GM21367 (cell line): ENCODE data around the gene NLRC5.
"Not testable (repeated sequence)": the region's sequence is repeated elsewhere in the genome, so short reads cannot be mapped to it uniquely, and the experiment has no call there.

Source experiments
- ATAC-seq: cut with Tn5 transposase; IDR thresholded peaks from one replicate; pipeline ENCODE4 v1.9.1; 2021; ENCODE audit not compliant: unreplicated experiment

Gene NLRC5

GRCh38 chr16:57069053-57069452, 79.7 kb downstream of the NLRC5 start:
- no peak for ATAC-seq

DNA sequence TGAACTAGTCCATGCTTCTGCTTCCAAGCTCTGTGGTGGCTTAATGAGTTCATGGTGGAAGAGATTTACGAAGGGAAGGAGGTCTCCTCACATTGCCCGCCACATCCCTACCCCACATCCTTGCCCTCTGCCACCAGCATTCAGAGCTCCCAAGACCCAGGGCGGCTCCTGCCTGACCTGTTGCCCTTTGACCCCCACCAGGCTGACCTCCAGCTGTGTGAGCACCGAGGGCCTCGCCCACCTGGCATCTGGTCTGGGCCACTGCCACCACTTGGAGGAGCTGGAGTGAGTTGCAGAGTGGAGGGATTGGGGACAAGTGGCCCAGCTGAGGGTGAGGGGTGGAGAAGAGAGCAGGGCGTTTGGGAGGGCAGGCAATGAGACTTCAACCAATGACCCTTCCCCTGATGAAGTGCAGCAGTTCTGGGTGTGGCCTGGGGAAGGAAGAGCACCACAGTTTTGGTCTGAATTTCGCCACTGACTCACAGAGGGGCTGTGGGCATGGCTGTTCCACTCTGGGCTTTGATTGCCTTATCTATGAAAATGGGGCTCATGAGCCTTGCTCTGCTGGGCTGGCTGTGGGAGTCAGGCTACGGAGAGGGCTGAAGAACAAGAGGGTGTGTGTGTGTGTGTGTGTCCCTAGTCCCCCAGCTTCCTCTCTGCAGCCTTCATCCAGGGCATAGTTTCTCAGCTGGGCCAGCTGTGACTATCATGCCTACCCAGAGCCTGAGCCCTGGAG, 80.4 kb downstream of the NLRC5 start:
- no peak for ATAC-seq

- no peak for ATAC-seq
Measured at GRCh38 chr16:57070424-57070823, 81.1 kb downstream of the NLRC5 start.

- not testable (repeated sequence) for ATAC-seq
Measured at GRCh38 chr16:57071081-57071732, 81.8 kb downstream of the NLRC5 start.

- no peak for ATAC-seq
Measured at GRCh38 chr16:57071831-57072582, 82.7 kb downstream of the NLRC5 start.

DNA sequence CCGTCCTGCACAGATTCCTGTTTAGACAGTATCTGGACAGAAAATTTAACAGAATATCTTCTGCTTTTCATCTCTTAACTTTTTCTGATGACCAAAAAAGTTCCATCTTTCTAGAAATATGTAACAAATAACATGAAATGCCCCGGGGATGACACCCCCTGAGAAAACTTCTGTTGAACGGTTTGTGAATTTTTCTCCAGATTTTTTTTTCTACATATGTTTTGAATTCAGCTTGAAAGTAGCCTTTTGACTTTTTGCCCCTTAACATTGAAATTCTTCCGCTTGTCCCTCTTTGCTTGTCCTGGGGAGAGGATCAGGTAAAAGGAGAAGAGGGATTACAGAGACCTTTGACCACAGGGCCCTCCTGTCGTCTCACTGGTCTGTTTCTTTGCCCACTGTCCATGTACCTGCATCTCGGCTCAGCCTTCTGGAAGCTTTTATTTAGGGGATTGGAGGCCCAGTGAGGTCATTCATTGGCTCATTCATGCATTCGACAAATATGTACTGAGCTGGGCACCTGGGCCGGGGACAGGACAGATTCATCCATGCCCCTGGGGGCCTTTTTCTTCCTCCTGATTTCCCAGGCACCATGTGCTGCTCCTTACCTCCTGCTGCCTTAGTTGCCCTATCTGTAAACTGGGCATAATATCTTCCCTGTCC, 83.4 kb downstream of the NLRC5 start:
- no peak for ATAC-seq

DNA sequence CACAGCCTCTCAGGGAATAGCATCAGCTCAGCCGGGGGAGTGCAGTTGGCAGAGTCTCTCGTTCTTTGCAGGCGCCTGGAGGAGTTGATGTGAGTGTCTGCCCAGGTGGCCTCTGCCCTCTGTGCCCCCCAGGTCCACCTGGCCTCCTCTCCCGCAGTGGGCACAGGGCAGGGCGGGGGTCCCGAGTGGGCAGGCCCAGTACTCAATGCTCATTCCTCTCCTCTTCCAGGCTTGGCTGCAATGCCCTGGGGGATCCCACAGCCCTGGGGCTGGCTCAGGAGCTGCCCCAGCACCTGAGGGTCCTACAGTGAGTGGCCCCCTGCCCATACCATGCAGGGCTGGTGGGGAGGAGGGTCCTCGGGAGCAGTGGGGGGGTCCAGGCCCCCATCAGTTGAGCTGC, 88.4 kb downstream of the NLRC5 start:
- ATAC-seq = no peak

DNA sequence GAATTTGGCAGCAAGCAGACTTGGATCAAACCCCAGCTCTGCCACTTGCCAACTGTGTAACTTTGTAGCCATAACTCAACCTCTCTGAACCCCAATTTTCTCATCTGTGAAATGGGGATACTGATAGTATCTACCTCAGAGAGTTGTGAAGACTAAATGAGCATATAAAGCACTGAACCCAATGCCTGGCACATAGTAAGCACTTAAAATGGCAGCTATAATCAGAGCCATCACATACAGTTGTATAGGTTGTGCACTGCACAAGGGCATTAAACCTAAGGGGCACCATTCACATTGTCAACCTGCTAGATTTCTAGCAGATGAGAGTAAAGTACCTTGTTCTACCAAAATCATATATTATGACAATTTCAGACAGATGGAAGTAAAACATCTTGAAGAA, 92.4 kb downstream of the NLRC5 start:
- ATAC-seq = no peak

- ATAC-seq = no peak
Measured at GRCh38 chr16:57082664-57083063, 93.3 kb downstream of the NLRC5 start.

GRCh38 chr16:57083485-57084126, 94.2 kb downstream of the NLRC5 start:
- no peak for ATAC-seq

DNA sequence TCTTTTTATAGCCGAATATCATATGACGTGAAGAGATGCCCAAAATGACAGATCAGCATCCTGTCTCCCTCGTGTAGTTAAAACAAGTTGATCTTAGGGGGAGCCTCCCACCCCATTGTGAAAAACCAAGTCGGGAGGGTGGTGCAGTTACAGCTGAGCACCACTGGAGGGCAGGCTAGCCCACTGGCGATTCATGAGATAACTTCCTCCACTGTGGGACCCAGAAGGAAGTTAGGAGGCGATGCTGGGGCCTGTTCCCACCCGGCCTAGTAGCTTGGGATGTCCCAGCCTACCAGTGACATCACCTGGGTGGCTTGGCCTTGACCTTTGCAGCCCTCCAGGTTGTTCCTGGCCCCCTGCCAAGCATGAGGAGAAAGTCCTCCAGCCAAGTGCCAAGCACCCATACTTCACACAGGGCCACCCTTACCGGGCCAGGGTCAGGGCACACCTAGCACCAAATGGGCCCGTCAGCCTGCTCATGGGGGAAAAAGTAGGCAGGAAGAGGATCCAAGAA, 95.0 kb downstream of the NLRC5 start:
- ATAC-seq = no peak

DNA sequence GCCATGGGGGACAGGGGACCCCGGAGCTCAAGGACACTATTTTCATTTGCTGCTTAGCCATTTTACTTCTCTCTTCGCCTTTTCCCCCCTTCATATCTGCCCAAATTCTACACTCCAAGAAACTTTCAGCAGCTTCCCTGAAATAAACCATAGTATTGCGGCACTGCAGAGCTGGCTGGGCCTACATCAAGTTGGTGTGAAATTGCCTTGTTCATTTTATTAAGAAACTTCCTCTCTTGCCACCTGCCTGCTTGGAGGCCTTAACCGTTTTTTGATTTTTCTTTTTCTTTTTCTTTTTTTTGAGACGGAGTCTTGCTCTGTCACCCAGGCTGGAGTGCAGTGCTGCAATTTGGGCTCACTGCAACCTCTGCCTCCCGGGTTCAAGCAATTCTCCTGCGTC, 95.6 kb downstream of the NLRC5 start:
- ATAC-seq = no peak

GRCh38 chr16:57087003-57087402, 97.6 kb downstream of the NLRC5 start:
- no peak for ATAC-seq

DNA sequence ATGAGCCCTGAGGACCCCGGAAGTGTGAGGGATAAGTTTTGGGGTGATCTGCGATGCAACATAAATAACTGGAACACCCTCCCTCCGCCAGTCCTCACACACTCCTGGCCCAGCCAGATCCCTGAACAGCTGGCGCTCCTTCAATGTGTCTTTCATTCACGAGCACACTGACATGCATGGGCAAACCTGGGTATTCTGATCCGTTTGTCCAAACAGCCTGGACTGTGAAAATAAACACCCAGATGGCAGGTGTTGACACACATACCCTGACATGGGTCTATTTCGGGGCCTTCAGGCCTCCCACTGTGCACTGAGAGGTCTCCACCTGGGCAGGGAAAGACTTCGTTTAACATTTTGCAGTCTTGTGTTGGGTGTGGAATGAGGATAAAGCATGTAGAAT, 100.0 kb downstream of the NLRC5 start:
- ATAC-seq = no peak

DNA sequence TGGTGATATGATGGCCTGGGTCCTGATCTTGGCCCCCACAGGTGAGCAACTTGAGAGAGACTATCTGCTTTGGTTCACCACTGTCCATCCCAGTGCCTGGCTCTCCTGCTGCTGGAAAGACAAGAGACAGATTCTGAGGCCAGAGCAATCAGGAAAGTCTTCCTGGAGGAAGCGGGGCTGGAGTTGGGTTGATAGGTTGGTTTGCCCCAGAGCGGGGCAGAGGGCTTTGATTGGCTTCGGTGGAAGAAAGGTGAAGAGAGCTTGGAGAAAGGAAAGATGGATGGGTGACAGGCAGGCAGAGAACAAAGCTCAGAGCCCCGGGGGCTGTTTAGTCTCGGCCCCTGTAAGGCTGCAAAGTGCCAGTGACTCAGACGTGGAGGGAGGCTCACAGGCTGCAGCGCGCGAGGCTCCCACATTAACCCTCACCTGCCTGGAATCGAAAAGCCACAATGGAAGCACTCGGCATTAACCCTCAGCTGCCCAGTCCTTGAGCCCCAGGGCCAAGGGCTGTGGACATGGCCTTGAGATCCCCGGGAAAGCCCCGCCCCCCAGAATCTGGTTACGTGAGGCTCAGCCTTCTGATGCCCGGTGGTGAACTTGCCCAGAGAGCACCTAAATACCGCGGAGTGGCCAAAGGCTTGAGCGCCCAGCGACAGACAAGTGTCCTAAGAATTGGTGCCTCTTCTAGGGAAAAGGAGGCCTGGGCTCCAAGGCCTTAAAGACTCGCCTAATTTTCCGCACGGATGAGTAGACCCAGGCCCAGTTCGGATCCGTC, 102.0 kb downstream of the NLRC5 start:
- no peak for ATAC-seq

GRCh38 chr16:57091975-57092785, 102.8 kb downstream of the NLRC5 start, which contains the start of gene CPNE2:
Gene CPNE2 (plus strand): TSS chr16:57092583. CDS start chr16:57110743, 18,160 bp downstream.
- ATAC-seq = no peak

DNA sequence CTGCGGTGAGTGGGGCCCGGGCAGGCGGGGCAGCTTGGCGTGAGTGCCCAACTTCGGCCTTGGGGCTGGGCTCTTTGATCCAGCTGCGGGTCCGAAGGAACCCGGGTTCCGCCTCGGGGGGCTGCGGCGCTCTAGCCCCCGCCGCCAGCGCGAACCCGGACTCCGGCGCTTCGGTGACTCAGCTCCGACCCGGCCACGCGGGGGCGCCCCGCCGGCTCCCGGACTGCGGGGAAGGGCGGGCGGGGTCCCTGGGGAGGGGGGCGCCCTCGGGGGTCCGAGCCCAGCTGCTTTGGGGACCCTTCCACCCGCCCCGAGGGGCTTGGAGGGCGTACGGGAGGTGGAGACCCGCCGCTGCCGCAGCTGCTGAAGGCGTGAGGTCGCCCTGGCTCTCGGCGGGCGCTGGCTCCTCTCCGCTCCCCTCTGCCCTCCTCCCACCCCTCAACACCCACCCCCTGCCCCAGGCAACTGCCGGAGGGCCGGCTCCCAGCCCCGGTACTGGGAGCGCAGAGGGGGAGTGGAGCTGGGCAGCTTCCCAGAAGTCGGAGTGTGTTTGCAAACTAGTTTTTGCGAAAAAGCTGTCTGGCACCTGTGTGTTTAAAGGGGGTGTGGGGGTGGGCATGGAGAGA, 103.5 kb downstream of the NLRC5 start:
- ATAC-seq = no peak

DNA sequence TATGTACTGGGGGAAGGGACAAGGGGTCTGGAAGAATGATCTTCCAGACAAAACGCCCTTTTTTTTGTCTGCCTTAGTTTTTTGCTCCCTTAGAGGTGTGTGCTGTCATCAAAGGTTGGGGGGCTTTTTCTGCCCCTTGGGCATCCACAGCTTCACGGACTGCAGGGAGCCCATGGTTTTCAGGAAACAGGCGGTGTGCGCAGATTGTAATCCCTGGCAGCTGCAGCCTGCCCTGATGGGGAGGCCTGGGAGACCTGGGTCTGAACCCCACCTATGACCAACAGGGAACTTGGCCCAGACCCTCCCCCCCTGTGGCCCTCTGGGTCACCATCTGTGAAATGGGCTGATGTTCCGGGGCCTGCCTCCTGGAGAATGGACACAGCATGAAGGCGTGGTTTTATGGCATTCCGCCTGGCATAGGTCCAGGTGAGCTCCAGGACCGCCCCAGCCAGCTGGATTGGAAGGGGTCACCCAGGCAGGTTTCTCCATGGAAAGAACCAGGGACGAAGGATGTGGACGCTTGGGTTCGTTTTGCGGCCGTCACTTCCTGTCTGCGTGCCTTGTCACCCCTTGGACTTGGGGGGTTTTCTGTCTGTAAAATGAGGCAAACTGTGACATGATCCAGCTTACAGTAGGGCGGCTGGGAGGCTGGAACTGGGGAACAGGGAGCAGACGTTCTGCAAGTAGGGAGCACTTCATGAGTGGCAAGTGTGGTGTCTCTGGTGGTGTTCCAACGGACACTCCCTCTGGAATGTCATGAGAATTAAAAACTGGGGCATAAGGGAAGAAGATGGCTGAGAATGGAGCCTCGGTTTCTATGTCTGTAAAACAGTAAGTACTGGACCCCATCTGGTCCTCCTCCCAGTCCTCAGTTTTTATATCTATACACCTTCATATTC, 104.6 kb downstream of the NLRC5 start:
- ATAC-seq = no peak
